Measurements from ENCODE around the gene EHBP1.

EHBP1 gene

GRCh38 chr2:62784341-62784740, 78.8 kb downstream of the EHBP1 start:
- TF ChIP-seq REST (IDR thresholded peaks at IDR 0.05; ENCODE audit: insufficient read depth in 1 of 2, low read depth in 2 of 2, low read length in 2 of 2), result no peak
- TF ChIP-seq SIN3A (IDR thresholded peaks at IDR 0.05; ENCODE audit: borderline replicate concordance, insufficient read depth, low read length), result no peak
- no peak for TF ChIP-seq FOXP2 (optimal IDR thresholded peaks at IDR 0.05; ENCODE audit: borderline replicate concordance, extremely low read depth, extremely low read length, insufficient read depth)
- no peak for TF ChIP-seq TAF1 (IDR thresholded peaks at IDR 0.05; ENCODE audit: borderline replicate concordance, insufficient read depth, low read length)
- no peak for TF ChIP-seq POLR2AphosphoS5 (IDR thresholded peaks at IDR 0.05; ENCODE audit: low read depth, low read length)

DNA sequence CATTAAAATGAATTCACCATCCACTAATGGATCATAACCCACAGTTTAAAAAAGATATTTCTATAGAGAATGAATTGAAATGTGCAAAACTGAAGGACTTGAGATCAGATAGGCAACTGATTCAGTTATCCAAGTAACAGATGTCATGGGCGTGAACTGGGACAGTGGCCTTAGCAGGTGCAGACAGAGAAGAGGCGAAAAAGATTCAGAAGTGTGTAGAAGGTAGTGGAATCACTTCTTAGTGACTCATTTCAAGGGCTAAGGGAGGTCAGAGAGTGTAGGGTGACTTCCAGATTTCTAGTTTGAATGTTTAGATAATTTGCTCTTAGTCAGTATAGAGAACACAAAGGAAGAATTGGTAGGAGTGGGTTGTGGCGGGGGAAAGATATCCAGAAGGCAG, 79.7 kb downstream of the EHBP1 start:
- TF ChIP-seq FOXP2 (optimal IDR thresholded peaks at IDR 0.05; ENCODE audit: borderline replicate concordance, extremely low read depth, extremely low read length, insufficient read depth) (no peak), REST (IDR thresholded peaks at IDR 0.05; ENCODE audit: insufficient read depth in 1 of 2, low read depth in 2 of 2, low read length in 2 of 2) (no peak), TAF1 (IDR thresholded peaks at IDR 0.05; ENCODE audit: borderline replicate concordance, insufficient read depth, low read length) (no peak), POLR2AphosphoS5 (IDR thresholded peaks at IDR 0.05; ENCODE audit: low read depth, low read length) (no peak), SIN3A (IDR thresholded peaks at IDR 0.05; ENCODE audit: borderline replicate concordance, insufficient read depth, low read length) (no peak)

- TF ChIP-seq SIN3A (IDR thresholded peaks at IDR 0.05; ENCODE audit: borderline replicate concordance, insufficient read depth, low read length), result no peak
These were observed 80.5 kb downstream of the EHBP1 start for GRCh38 chr2:62785810-62786597.

- no peak for TF ChIP-seq TAF1 (IDR thresholded peaks at IDR 0.05; ENCODE audit: borderline replicate concordance, insufficient read depth, low read length)
- TF ChIP-seq FOXP2 (optimal IDR thresholded peaks at IDR 0.05; ENCODE audit: borderline replicate concordance, extremely low read depth, extremely low read length, insufficient read depth), result no peak
- TF ChIP-seq POLR2AphosphoS5 (IDR thresholded peaks at IDR 0.05; ENCODE audit: low read depth, low read length), result no peak
- no peak for TF ChIP-seq REST (IDR thresholded peaks at IDR 0.05; ENCODE audit: insufficient read depth in 1 of 2, low read depth in 2 of 2, low read length in 2 of 2)
- TF ChIP-seq SIN3A (IDR thresholded peaks at IDR 0.05; ENCODE audit: borderline replicate concordance, insufficient read depth, low read length), result no peak
These were observed 81.9 kb downstream of the EHBP1 start for GRCh38 chr2:62787386-62787785.

GRCh38 chr2:62789518-62789917, 84.0 kb downstream of the EHBP1 start:
- no peak for TF ChIP-seq POLR2AphosphoS5 (IDR thresholded peaks at IDR 0.05; ENCODE audit: low read depth, low read length)
- no peak for TF ChIP-seq SIN3A (IDR thresholded peaks at IDR 0.05; ENCODE audit: borderline replicate concordance, insufficient read depth, low read length)
- TF ChIP-seq REST (IDR thresholded peaks at IDR 0.05; ENCODE audit: insufficient read depth in 1 of 2, low read depth in 2 of 2, low read length in 2 of 2), result no peak
- TF ChIP-seq TAF1 (IDR thresholded peaks at IDR 0.05; ENCODE audit: borderline replicate concordance, insufficient read depth, low read length), result no peak
- no peak for TF ChIP-seq FOXP2 (optimal IDR thresholded peaks at IDR 0.05; ENCODE audit: borderline replicate concordance, extremely low read depth, extremely low read length, insufficient read depth)
